GM12891 (cell line): Measurements from ENCODE around the gene KCNK5.

Source experiments
- POLR2A ChIP-seq: IDR thresholded peaks from 2 replicates; pipeline ENCODE4 v1.6.1; 2011; ENCODE audit warnings: low read depth, low read length, control low read depth
- TAF1 ChIP-seq: IDR thresholded peaks from 2 replicates; pipeline ENCODE4 v1.6.1; 2011; ENCODE audit warnings: low read depth, low read length, control low read depth

DNA sequence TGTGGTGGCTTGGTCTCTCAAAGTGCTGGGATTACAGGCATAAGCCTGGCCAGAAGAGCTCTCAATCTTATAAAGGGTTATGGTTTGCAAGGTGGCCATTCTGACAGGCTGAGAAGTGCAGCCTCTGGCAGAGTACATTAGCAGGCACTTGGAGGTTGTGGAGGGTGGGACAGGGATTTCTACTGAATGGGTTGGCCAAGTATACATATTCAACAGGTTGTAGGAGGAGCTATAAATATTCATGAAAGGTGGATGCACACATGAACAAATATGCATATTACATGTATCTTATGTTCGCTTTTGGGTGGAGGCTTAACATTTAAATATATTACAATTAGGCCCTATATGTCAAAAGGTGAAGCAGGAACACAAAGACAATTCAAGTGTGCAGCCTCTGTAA lies 20.0 kb upstream of the KCNK5 start:
- TF ChIP-seq TAF1 (no peak), POLR2A (no peak)
